Measurements from ENCODE around the gene FRAT2. TPM values are rescaled to one million over a fixed set of nuclear protein-coding genes. Genes with fewer than 3 reads are reported as not detected.

FRAT2 gene
- 4.7 and 6.1 TPM in 2 replicates for total RNA-seq (2021)
- percentile 57 among the genes with signal in this experiment for Bru-seq, nascent RNA
- percentile 62 among the genes with signal in this experiment for BruChase-seq, experiment 1, labeled RNA remaining after a 2-hour chase
- BruChase-seq, experiment 2, labeled RNA remaining after a 6-hour chase: percentile 42 among the genes with signal in this experiment
- long read RNA-seq, transcript FRAT2-201 (1 exons, 2,213 nt): major isoform, 23 of 23 reads
- long read RNA-seq, partial matches to known transcripts: 0 of 23 reads
- long read RNA-seq, other reads (novel, unspliced or antisense): 0 of 23 reads

GRCh38 chr10:97334370-97335175, at the start of gene FRAT2:
Gene FRAT2 (minus strand): TSS chr10:97334729. CDS start chr10:97334572, 157 bp downstream.
- Histone ChIP-seq H3K36me3 (ENCODE audit: insufficient read depth, low read length, poor library complexity, severe bottlenecking) (no peaks in the 10 kb centered on the region), H3K27me3 (replicated peaks; ENCODE audit: insufficient read depth, low read depth, low read length, poor library complexity) (no peaks in the 10 kb centered on the region), H3K4me3 (ENCODE audit: low read depth, low read length, poor library complexity, severe bottlenecking) (peak within 1 kb of the TSS; percentile 75), H3K9me3 (ENCODE audit: low read depth, low read length, poor library complexity, severe bottlenecking) (no peaks in the 10 kb centered on the region), H3K4me1 (ENCODE audit: insufficient read depth, low read length, poor library complexity, severe bottlenecking) (peaks cover 18% of the 10 kb centered on the region), H3K27ac (ENCODE audit: low read depth, low read length, poor library complexity, severe bottlenecking) (peak within 1 kb of the TSS; percentile 100)
- ChIA-PET POLR2A (ENCODE audit: low non-redundant PET) (no interaction called here), CTCF (no interaction called here)
- no TSS peak for BruUV-seq (replicated peaks)
- DNase-seq (ENCODE audit: low spot score): peak; percentile 93
- intact Hi-C loops (cut with micrococcal nuclease; ENCODE audit: unreplicated experiment): loop anchor here (2.0 to 5.0 kb wide), 2 partner anchors 42 to 57 kb away; partner anchors contain the start of gene ARHGAP19
- TF ChIP-seq EZH2 (IDR thresholded peaks at IDR 0.05; ENCODE audit: borderline replicate concordance, low read depth, low read length, poor library complexity, severe bottlenecking) (no peak), CTCF (conservative IDR thresholded peaks at IDR 0.05; ENCODE audit: low read depth, low read length) (no peak)

GRCh38 chr10:97384156-97384555, 49.6 kb upstream of the FRAT2 start:
- ChIA-PET POLR2A (ENCODE audit: low non-redundant PET) (no interaction called here), CTCF (no interaction called here)
- intact Hi-C loops (cut with micrococcal nuclease; ENCODE audit: unreplicated experiment): no loop called here
- no peak for DNase-seq (ENCODE audit: low spot score)
- H3K4me3 ChIP-seq (ENCODE audit: low read depth, low read length, poor library complexity, severe bottlenecking): no peak overlapping the region
- no peak for TF ChIP-seq EZH2 (IDR thresholded peaks at IDR 0.05; ENCODE audit: borderline replicate concordance, low read depth, low read length, poor library complexity, severe bottlenecking)
- no peaks in the 10 kb centered on the region for H3K27me3 ChIP-seq (replicated peaks; ENCODE audit: insufficient read depth, low read depth, low read length, poor library complexity)
- BruUV-seq (replicated peaks): no TSS peak
- H3K27ac ChIP-seq (ENCODE audit: low read depth, low read length, poor library complexity, severe bottlenecking): no peak overlapping the region
- no peaks in the 10 kb centered on the region for H3K9me3 ChIP-seq (ENCODE audit: low read depth, low read length, poor library complexity, severe bottlenecking)
- H3K36me3 ChIP-seq (ENCODE audit: insufficient read depth, low read length, poor library complexity, severe bottlenecking): peaks cover 21% of the 10 kb centered on the region
- H3K4me1 ChIP-seq (ENCODE audit: insufficient read depth, low read length, poor library complexity, severe bottlenecking): no peaks in the 10 kb centered on the region

GRCh38 chr10:97383159-97383558, 48.6 kb upstream of the FRAT2 start:
- Histone ChIP-seq H3K4me3 (ENCODE audit: low read depth, low read length, poor library complexity, severe bottlenecking) (no peak overlapping the region), H3K36me3 (ENCODE audit: insufficient read depth, low read length, poor library complexity, severe bottlenecking) (peaks cover 19% of the 10 kb centered on the region), H3K27ac (ENCODE audit: low read depth, low read length, poor library complexity, severe bottlenecking) (no peak overlapping the region), H3K9me3 (ENCODE audit: low read depth, low read length, poor library complexity, severe bottlenecking) (no peaks in the 10 kb centered on the region), H3K27me3 (replicated peaks; ENCODE audit: insufficient read depth, low read depth, low read length, poor library complexity) (no peaks in the 10 kb centered on the region), H3K4me1 (ENCODE audit: insufficient read depth, low read length, poor library complexity, severe bottlenecking) (no peaks in the 10 kb centered on the region)
- no peak for TF ChIP-seq EZH2 (IDR thresholded peaks at IDR 0.05; ENCODE audit: borderline replicate concordance, low read depth, low read length, poor library complexity, severe bottlenecking)
- BruUV-seq (replicated peaks): no TSS peak
- ChIA-PET POLR2A (ENCODE audit: low non-redundant PET) (no interaction called here), CTCF (no interaction called here)
- intact Hi-C loops (cut with micrococcal nuclease; ENCODE audit: unreplicated experiment): no loop called here
- no peak for DNase-seq (ENCODE audit: low spot score)

- intact Hi-C loops (cut with micrococcal nuclease; ENCODE audit: unreplicated experiment): no loop called here
- DNase-seq (ENCODE audit: low spot score): no peak
- ChIA-PET CTCF (no interaction called here), POLR2A (ENCODE audit: low non-redundant PET) (no interaction called here)
- no peak for TF ChIP-seq EZH2 (IDR thresholded peaks at IDR 0.05; ENCODE audit: borderline replicate concordance, low read depth, low read length, poor library complexity, severe bottlenecking)
- TF ChIP-seq CTCF (conservative IDR thresholded peaks at IDR 0.05; ENCODE audit: low read depth, low read length): no peak
- Histone ChIP-seq H3K4me3 (ENCODE audit: low read depth, low read length, poor library complexity, severe bottlenecking) (no peak overlapping the region), H3K4me1 (ENCODE audit: insufficient read depth, low read length, poor library complexity, severe bottlenecking) (no peaks in the 10 kb centered on the region), H3K36me3 (ENCODE audit: insufficient read depth, low read length, poor library complexity, severe bottlenecking) (peaks cover 15% of the 10 kb centered on the region), H3K27me3 (replicated peaks; ENCODE audit: insufficient read depth, low read depth, low read length, poor library complexity) (no peaks in the 10 kb centered on the region), H3K27ac (ENCODE audit: low read depth, low read length, poor library complexity, severe bottlenecking) (no peak overlapping the region), H3K9me3 (ENCODE audit: low read depth, low read length, poor library complexity, severe bottlenecking) (no peaks in the 10 kb centered on the region)
- no TSS peak for BruUV-seq (replicated peaks)
Measured at GRCh38 chr10:97381626-97382025, 47.1 kb upstream of the FRAT2 start.

All from A673 (cell line).